HG03097 (cell line): ENCODE measurements around the gene NUDT19.
"Not testable (repeated sequence)": the region's sequence is repeated elsewhere in the genome, so short reads cannot be mapped to it uniquely, and the experiment has no call there.

Experiments used
- ATAC-seq: cut with Tn5 transposase; IDR thresholded peaks from one replicate; pipeline ENCODE4 v1.9.1; 2021; ENCODE audit not compliant: unreplicated experiment, low FRiP score

The NUDT19 gene

GRCh38 chr19:32691291-32691951, at the start of gene NUDT19:
Gene NUDT19 (plus strand): TSS chr19:32691821. CDS start chr19:32691961, 140 bp downstream.
- peak; percentile 83 for ATAC-seq

GRCh38 chr19:32642771-32643170, 48.9 kb upstream of the NUDT19 start:
- ATAC-seq = no peak

- ATAC-seq = no peak
Observed at GRCh38 chr19:32646556-32646955, 45.1 kb upstream of the NUDT19 start.

- ATAC-seq = no peak
Observed at GRCh38 chr19:32647361-32647760, 44.3 kb upstream of the NUDT19 start.

- ATAC-seq = no peak
Observed at GRCh38 chr19:32649751-32650150, 41.9 kb upstream of the NUDT19 start.

- ATAC-seq = no peak
Observed at GRCh38 chr19:32650671-32651070, 41.0 kb upstream of the NUDT19 start.

- ATAC-seq = no peak
Observed at GRCh38 chr19:32651729-32652140, 39.9 kb upstream of the NUDT19 start.

GRCh38 chr19:32652331-32652730, 39.3 kb upstream of the NUDT19 start:
- not testable (repeated sequence) for ATAC-seq

GRCh38 chr19:32652894-32653598, 38.6 kb upstream of the NUDT19 start:
- ATAC-seq = no peak

GRCh38 chr19:32653599-32653915, 38.1 kb upstream of the NUDT19 start:
- no peak for ATAC-seq

- not testable (repeated sequence) for ATAC-seq
Observed at GRCh38 chr19:32656379-32656778, 35.2 kb upstream of the NUDT19 start.

GRCh38 chr19:32658075-32658474, 33.5 kb upstream of the NUDT19 start:
- ATAC-seq = no peak

- ATAC-seq = no peak
Observed at GRCh38 chr19:32658527-32658926, 33.1 kb upstream of the NUDT19 start.

GRCh38 chr19:32661318-32661717, 30.3 kb upstream of the NUDT19 start:
- no peak for ATAC-seq

- no peak for ATAC-seq
Observed at GRCh38 chr19:32662186-32662585, 29.4 kb upstream of the NUDT19 start.

- ATAC-seq = no peak
Observed at GRCh38 chr19:32666084-32666483, 25.5 kb upstream of the NUDT19 start.

GRCh38 chr19:32669310-32669709, 22.3 kb upstream of the NUDT19 start:
- ATAC-seq = no peak

- no peak for ATAC-seq
Observed at GRCh38 chr19:32671883-32672593, 19.6 kb upstream of the NUDT19 start.

GRCh38 chr19:32672841-32673240, 18.8 kb upstream of the NUDT19 start:
- ATAC-seq = no peak

GRCh38 chr19:32673573-32673972, 18.0 kb upstream of the NUDT19 start:
- ATAC-seq = no peak

GRCh38 chr19:32674153-32674930, 17.3 kb upstream of the NUDT19 start:
- no peak for ATAC-seq
